Neuronal stem cell (in vitro differentiated cells): ENCODE measurements around the gene PARP2.

Source experiments
- DNase-seq: peaks from one replicate; pipeline ENCODE4 v3.0.0-alpha.2; 2013; ENCODE audit warnings: low spot score
- H2AFZ ChIP-seq: one replicate; pipeline ENCODE4 v1.6.1; 2013; ENCODE audit warnings: mild to moderate bottlenecking, low read length, inconsistent platforms
- H2AK5ac ChIP-seq: 2 replicates; pipeline ENCODE4 v1.6.1; 2013; ENCODE audit warnings: low read depth, mild to moderate bottlenecking, inconsistent platforms, low read length, moderate library complexity, mixed read lengths
- H2BK120ac ChIP-seq: 2 replicates; pipeline ENCODE4 v1.6.1; 2013; ENCODE audit warnings: low read depth, mild to moderate bottlenecking, inconsistent platforms, low read length, moderate library complexity, mixed read lengths
- H2BK12ac ChIP-seq: one replicate; pipeline ENCODE4 v1.6.1; 2013; ENCODE audit warnings: low read length, inconsistent platforms
- H2BK15ac ChIP-seq: 2 replicates; pipeline ENCODE4 v1.6.1; 2013; ENCODE audit warnings: mild to moderate bottlenecking, low read length, inconsistent platforms, mixed read lengths
- H2BK5ac ChIP-seq: one replicate; pipeline ENCODE4 v1.6.1; 2013; ENCODE audit warnings: inconsistent platforms, mild to moderate bottlenecking, low read length, moderate library complexity
- H3K14ac ChIP-seq: one replicate; pipeline ENCODE4 v1.6.1; 2013; ENCODE audit warnings: low read length, inconsistent platforms
- H3K18ac ChIP-seq: 2 replicates; pipeline ENCODE4 v1.6.1; 2013; ENCODE audit warnings: low read length, inconsistent platforms
- H3K23ac ChIP-seq: 2 replicates; pipeline ENCODE4 v1.6.1; 2013; ENCODE audit warnings: low read depth, mild to moderate bottlenecking, mixed read lengths, low read length, inconsistent platforms; ENCODE audit not compliant: poor library complexity
- H3K27ac ChIP-seq: replicated peaks from 3 replicates; pipeline ENCODE4 v1.5.1; 2013; ENCODE audit warnings: low read length, inconsistent platforms
- H3K27me3 ChIP-seq, 3 experiments: 2 replicates each; pipeline ENCODE4 v1.6.1; 2013; ENCODE audit warnings: low read length in 3 of 3, mild to moderate bottlenecking in 2 of 3, inconsistent platforms in 1 of 3, low read depth in 1 of 3, mixed read lengths in 1 of 3, moderate library complexity in 1 of 3; ENCODE audit not compliant: control insufficient read depth in 3 of 3, insufficient read depth in 3 of 3
- H3K36me3 ChIP-seq, 2 donors: replicated peaks in 1 of 2; 2 replicates each; pipeline ENCODE4 v1.6.1; 2013; ENCODE audit warnings: low read length in 2 of 2; ENCODE audit not compliant: control insufficient read depth in 2 of 2, insufficient read depth in 2 of 2
- H3K4ac ChIP-seq: 2 replicates; pipeline ENCODE4 v1.6.1; 2013; ENCODE audit warnings: inconsistent platforms, mild to moderate bottlenecking, low read length, moderate library complexity
- H3K4me1 ChIP-seq, 2 donors: 1 replicate in 1 of 2; 2 replicates in 1 of 2; pipeline ENCODE4 v1.6.1; 2013; ENCODE audit warnings: low read length in 2 of 2, low read depth in 1 of 2; ENCODE audit not compliant: control insufficient read depth in 2 of 2, insufficient read depth in 1 of 2
- H3K4me2 ChIP-seq: one replicate; pipeline ENCODE4 v1.6.1; 2013; ENCODE audit warnings: mild to moderate bottlenecking, low read length, inconsistent platforms; ENCODE audit not compliant: insufficient read depth, poor library complexity, severe bottlenecking
- H3K4me3 ChIP-seq, 2 donors: 2 replicates each; pipeline ENCODE4 v1.5.1; 2013; ENCODE audit warnings: low read length in 2 of 2, mild to moderate bottlenecking in 2 of 2, inconsistent platforms in 1 of 2, moderate library complexity in 1 of 2
- H3K79me1 ChIP-seq: one replicate; pipeline ENCODE4 v1.6.1; 2013; ENCODE audit warnings: low read depth, mild to moderate bottlenecking, inconsistent platforms, low read length, moderate library complexity
- H3K9ac ChIP-seq: one replicate; pipeline ENCODE4 v1.6.1; 2013; ENCODE audit warnings: mild to moderate bottlenecking, low read depth, low read length, inconsistent platforms; ENCODE audit not compliant: poor library complexity
- H3K9me3 ChIP-seq, 2 donors: replicated peaks in 1 of 2; 2 replicates each; pipeline versions ENCODE3 to v1.6.1; 2013; ENCODE audit warnings: low read length in 2 of 2, mild to moderate bottlenecking in 2 of 2, inconsistent platforms in 1 of 2, low read depth in 1 of 2, mixed read lengths in 1 of 2, moderate library complexity in 1 of 2; ENCODE audit not compliant: control insufficient read depth in 2 of 2, insufficient read depth in 1 of 2
- H4K8ac ChIP-seq: one replicate; pipeline ENCODE4 v1.6.1; 2013; ENCODE audit warnings: low read depth, mild to moderate bottlenecking, inconsistent platforms, low read length, moderate library complexity
- H4K91ac ChIP-seq: one replicate; pipeline ENCODE4 v1.6.1; 2013; ENCODE audit warnings: low read length, low read depth, mild to moderate bottlenecking, inconsistent platforms; ENCODE audit not compliant: poor library complexity
- WGBS, 2 donors: extraction: QIAGEN DNeasy Blood & Tissue Kit; methylation state at CpG; one replicate each; pipeline ENCODE4 v1.1.7; 2013; ENCODE audit warnings: missing lambda C conversion rate in 2 of 2, mixed read lengths in 1 of 2; ENCODE audit not compliant: insufficient read length in 2 of 2, insufficient replicate concordance in 1 of 2; ENCODE audit errors: extremely low coverage in 2 of 2; 5-methylcytosine and 5-hydroxymethylcytosine counted together

PARP2 gene

GRCh38 chr14:20305265-20306078 is 38.0 kb upstream of the PARP2 start, which contains the start of gene TTC5:
Gene TTC5 (minus strand): TSS chr14:20305951. CDS start chr14:20305937, 14 bp downstream.
- peaks cover 0 to 4% of the 10 kb centered on the region in 2 donors for H3K4me1 ChIP-seq
- no peak within 1 kb of the TSS for H4K91ac ChIP-seq
- no peak within 1 kb of the TSS for H2BK120ac ChIP-seq
- no CpG with 5 or more reads among the region's 27 CpGs for WGBS, 2 donors
- H3K79me1 ChIP-seq, result peaks cover 3% of the 10 kb centered on the region
- no peak within 1 kb of the TSS for H3K9ac ChIP-seq
- no peak within 1 kb of the TSS for H3K23ac ChIP-seq
- no peak within 1 kb of the TSS for H2BK5ac ChIP-seq
- peak within 1 kb of the TSS; percentile 70 for H4K8ac ChIP-seq
- H2BK12ac ChIP-seq, result no peak within 1 kb of the TSS
- no peaks in the 10 kb centered on the region for H3K27me3 ChIP-seq
- H3K9me3 ChIP-seq, result no peaks in the 10 kb centered on the region
- H2BK15ac ChIP-seq, result no peak within 1 kb of the TSS
- no peak within 1 kb of the TSS for H2AK5ac ChIP-seq
- H3K36me3 ChIP-seq, result peaks cover 2 to 15% of the 10 kb centered on the region in 2 donors
- peak within 1 kb of the TSS; percentile 83 to 87 for H3K4me3 ChIP-seq
- H3K14ac ChIP-seq, result no peak within 1 kb of the TSS
- no peak within 1 kb of the TSS for H3K27ac ChIP-seq
- H3K4me2 ChIP-seq, result peak within 1 kb of the TSS; percentile 60
- peak; percentile 84 for DNase-seq
- no peak within 1 kb of the TSS for H3K4ac ChIP-seq
- peak within 1 kb of the TSS; percentile 92 for H2AFZ ChIP-seq
- no peak within 1 kb of the TSS for H3K18ac ChIP-seq

GRCh38 chr14:20306079-20306423 is 37.4 kb upstream of the PARP2 start:
- H3K4me2 ChIP-seq, result no peak overlapping the region
- H4K91ac ChIP-seq, result no peak overlapping the region
- H2AFZ ChIP-seq, result peak overlapping the region; percentile 92
- no peak overlapping the region for H3K18ac ChIP-seq
- no peak overlapping the region for H3K4ac ChIP-seq
- no peak overlapping the region for H3K23ac ChIP-seq
- H3K14ac ChIP-seq, result no peak overlapping the region
- H2AK5ac ChIP-seq, result no peak overlapping the region
- no peak overlapping the region for H3K9ac ChIP-seq
- no peaks in the 10 kb centered on the region for H3K9me3 ChIP-seq
- no CpG with 5 or more reads among the region's 1 CpG for WGBS, 2 donors
- H2BK120ac ChIP-seq, result no peak overlapping the region
- H3K27me3 ChIP-seq, result no peaks in the 10 kb centered on the region
- H2BK5ac ChIP-seq, result no peak overlapping the region
- no peak overlapping the region for H3K27ac ChIP-seq
- peaks cover 3% of the 10 kb centered on the region for H3K79me1 ChIP-seq
- H2BK12ac ChIP-seq, result no peak overlapping the region
- no peak overlapping the region for H4K8ac ChIP-seq
- peaks cover 0 to 9% of the 10 kb centered on the region in 2 donors for H3K36me3 ChIP-seq
- H3K4me3 ChIP-seq, result peak overlapping the region in 1 of 2 donors; percentile 83
- H2BK15ac ChIP-seq, result no peak overlapping the region
- DNase-seq, result no peak
- peaks cover 0 to 4% of the 10 kb centered on the region in 2 donors for H3K4me1 ChIP-seq

- no CpG with 5 or more reads among the region's 2 CpGs for WGBS, 2 donors
- DNase-seq, result no peak
These were observed 29.4 kb upstream of the PARP2 start for GRCh38 chr14:20314026-20314425.

GRCh38 chr14:20317720-20318119 is 25.7 kb upstream of the PARP2 start:
- Histone ChIP-seq H2BK120ac (no peak overlapping the region), H4K91ac (no peak overlapping the region), H3K36me3 (peaks cover 25 to 96% of the 10 kb centered on the region in 2 donors)

More at GRCh38 chr14:20314026-20314425, 29.4 kb upstream of the PARP2 start:
- Histone ChIP-seq H3K79me1 (no peaks in the 10 kb centered on the region), H3K27ac (no peak overlapping the region), H2BK120ac (no peak overlapping the region), H4K8ac (no peak overlapping the region), H2BK12ac (no peak overlapping the region), H3K36me3 (peaks cover 24 to 76% of the 10 kb centered on the region in 2 donors), H3K9me3 (peaks cover 3 to 6% of the 10 kb centered on the region in 2 donors), H3K4ac (no peak overlapping the region), H3K18ac (no peak overlapping the region), H3K23ac (no peak overlapping the region), H2AK5ac (no peak overlapping the region), H4K91ac (no peak overlapping the region), H3K4me1 (no peaks in the 10 kb centered on the region), H3K27me3 (no peaks in the 10 kb centered on the region), H2BK5ac (no peak overlapping the region), H3K4me3 (no peak overlapping the region), H2AFZ (no peak overlapping the region), H3K9ac (no peak overlapping the region), H3K14ac (no peak overlapping the region), H2BK15ac (no peak overlapping the region), H3K4me2 (no peak overlapping the region)

More at GRCh38 chr14:20317720-20318119, 25.7 kb upstream of the PARP2 start:
- no peak overlapping the region for H3K27ac ChIP-seq
- no peak overlapping the region for H2BK12ac ChIP-seq
- no peak overlapping the region for H2AK5ac ChIP-seq
- no CpG with 5 or more reads among the region's 16 CpGs for WGBS, 2 donors
- H3K79me1 ChIP-seq, result no peaks in the 10 kb centered on the region
- no peak overlapping the region for H3K9ac ChIP-seq
- no peaks in the 10 kb centered on the region for H3K27me3 ChIP-seq
- no peak overlapping the region for H3K4ac ChIP-seq
- no peak overlapping the region for H2BK5ac ChIP-seq
- no peak overlapping the region for H3K23ac ChIP-seq
- no peak overlapping the region for H2BK15ac ChIP-seq
- H3K9me3 ChIP-seq, result no peaks in the 10 kb centered on the region
- DNase-seq, result no peak
- H2AFZ ChIP-seq, result no peak overlapping the region
- no peak overlapping the region for H3K14ac ChIP-seq
- no peak overlapping the region for H3K18ac ChIP-seq
- no peaks in the 10 kb centered on the region for H3K4me1 ChIP-seq
- no peak overlapping the region for H3K4me3 ChIP-seq
- H3K4me2 ChIP-seq, result no peak overlapping the region
- H4K8ac ChIP-seq, result no peak overlapping the region
